IPS DF 4.7 (cell line): ENCODE results near the gene KMT2C.
"Not testable (repeated sequence)": the region's sequence is repeated elsewhere in the genome, so short reads cannot be mapped to it uniquely, and the experiment has no call there.

Source experiments
- DNase-seq: peaks from one replicate; pipeline ENCODE4 v3.0.0-alpha.2; 2013; ENCODE audit warnings: low spot score; ENCODE audit errors: extremely low read depth

Gene KMT2C

DNA sequence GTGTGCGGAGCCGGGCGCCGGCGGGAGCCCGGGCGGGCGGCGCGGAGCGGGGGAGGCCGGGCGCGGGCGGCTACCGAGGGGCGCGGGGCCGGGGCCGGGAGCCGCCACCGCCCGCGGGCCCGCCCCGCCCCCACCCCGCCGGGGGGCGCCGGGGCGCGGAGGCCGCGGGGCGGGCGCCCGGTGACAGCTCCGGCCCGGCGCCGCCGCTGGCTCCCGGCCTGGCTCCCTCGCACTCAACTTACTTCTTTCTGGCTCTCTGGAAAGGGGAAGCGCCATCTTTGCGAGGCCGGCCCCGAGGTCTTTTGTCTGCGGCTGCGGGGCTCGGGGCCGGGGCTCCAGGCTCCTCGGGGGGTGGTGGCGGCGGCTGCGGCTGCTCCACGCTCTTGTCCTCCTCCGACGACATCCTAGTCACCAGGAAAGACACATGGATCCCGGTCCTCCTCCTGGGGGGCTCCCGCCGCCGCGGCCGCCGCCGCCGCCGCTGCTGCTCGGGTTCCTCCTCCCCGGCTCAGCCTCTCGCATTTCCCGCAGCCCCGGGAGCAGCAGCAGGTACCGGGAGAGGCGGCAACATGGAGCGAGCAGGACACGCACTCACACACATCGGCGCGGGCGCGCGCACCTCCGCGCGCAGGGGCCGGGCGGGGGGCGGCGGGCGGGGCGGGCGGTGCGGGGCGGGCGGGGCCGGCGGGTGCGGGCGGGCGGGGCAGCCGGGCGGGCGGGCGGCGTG is at the start of gene KMT2C:
Gene KMT2C (minus strand): TSS at position 620 of the 727 bp plus-strand sequence. CDS start 217 bp downstream, at position 403.
- no peak for DNase-seq

DNA sequence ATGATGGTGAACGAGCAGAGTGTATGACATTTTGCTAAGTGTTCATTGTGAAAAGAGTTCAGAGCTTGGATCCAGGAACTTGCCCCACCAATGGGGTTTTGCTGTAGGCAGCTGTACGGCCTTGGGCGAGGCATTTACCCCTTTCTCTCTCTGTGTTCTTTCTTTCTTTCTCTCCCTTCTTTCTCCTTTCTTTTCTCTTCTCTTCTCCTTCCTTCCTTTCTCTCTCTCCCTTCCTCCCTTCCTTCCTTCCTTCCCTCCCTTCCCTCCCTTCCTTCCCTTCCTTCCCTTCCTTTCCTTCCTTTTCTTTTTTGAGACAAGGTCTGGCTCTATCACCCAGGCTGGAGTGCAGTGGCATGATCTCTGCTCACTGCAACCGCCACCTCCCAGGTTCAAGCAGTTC is 45.3 kb upstream of the KMT2C start:
- DNase-seq, result no peak

GRCh38 chr7:152480664-152481063 is 44.9 kb upstream of the KMT2C start:
- no peak for DNase-seq

GRCh38 chr7:152479595-152479994 is 43.8 kb upstream of the KMT2C start:
- no peak for DNase-seq

- no peak for DNase-seq
Observed at GRCh38 chr7:152478140-152478539, 42.3 kb upstream of the KMT2C start.

- DNase-seq, result no peak
Observed at GRCh38 chr7:152477079-152477478, 41.3 kb upstream of the KMT2C start.

DNA sequence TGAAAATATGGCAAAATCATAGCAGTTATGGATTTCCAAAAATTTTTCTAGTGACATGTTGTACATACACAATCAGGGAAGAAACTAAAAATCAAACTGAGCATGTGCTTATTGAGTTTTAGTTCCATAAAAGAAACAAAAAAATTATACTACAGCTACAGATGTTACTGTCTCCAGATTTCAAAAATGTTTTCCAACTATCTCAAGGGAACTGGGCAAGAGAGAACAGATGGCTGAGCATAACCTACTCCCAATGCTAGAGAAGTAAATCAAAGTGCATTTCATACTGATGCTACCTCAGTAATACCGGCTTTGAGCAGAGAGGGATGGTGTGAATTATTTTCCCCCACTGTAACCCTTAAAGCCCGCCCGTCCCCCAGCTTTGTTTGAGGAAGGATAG is 40.7 kb upstream of the KMT2C start:
- DNase-seq, result no peak

GRCh38 chr7:152471023-152471620 is 35.3 kb upstream of the KMT2C start:
- DNase-seq, result not testable (repeated sequence)

DNA sequence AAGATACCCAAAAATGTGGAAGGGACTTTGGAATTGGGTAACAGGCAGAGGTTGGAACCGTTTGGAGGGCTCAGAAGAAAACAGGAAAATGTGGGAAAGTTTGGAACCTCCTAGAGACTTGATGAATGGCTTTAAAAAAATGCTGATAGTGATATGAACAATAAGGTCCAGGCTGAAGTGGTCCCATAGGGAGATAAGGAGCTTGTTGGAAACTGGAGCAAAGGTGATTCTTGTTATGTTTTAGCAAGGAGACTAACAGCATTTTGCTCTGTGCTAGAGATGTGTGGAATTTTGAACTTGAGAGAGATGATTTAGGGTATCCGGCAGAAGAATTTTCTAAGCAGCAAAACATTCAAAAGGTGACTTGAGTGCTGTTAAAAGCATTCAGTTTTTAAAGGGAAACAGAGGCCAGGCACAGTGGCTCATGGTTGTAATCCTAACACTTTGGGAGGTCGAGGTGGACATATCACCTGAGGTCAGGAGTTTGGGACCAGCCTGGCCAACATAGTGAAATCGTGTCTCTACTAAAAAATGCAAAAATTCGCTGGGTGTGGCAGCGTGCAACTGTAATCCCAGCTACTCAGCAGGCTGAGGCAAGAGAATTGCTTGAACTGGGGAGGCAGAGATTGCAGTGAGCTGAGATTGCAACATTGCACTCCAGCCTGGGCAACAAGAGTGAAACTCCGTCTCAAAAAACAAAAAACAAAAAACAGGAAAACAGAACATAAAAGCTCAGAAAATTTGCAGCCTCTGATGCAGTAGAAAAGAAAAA is 34.6 kb upstream of the KMT2C start:
- not testable (repeated sequence) for DNase-seq

GRCh38 chr7:152469576-152469975 is 33.8 kb upstream of the KMT2C start:
- DNase-seq, result not testable (repeated sequence)

- DNase-seq, result no peak
Observed at GRCh38 chr7:152467225-152467624, 31.4 kb upstream of the KMT2C start.

- no peak for DNase-seq
Observed at GRCh38 chr7:152465119-152465387, 29.2 kb upstream of the KMT2C start.

DNA sequence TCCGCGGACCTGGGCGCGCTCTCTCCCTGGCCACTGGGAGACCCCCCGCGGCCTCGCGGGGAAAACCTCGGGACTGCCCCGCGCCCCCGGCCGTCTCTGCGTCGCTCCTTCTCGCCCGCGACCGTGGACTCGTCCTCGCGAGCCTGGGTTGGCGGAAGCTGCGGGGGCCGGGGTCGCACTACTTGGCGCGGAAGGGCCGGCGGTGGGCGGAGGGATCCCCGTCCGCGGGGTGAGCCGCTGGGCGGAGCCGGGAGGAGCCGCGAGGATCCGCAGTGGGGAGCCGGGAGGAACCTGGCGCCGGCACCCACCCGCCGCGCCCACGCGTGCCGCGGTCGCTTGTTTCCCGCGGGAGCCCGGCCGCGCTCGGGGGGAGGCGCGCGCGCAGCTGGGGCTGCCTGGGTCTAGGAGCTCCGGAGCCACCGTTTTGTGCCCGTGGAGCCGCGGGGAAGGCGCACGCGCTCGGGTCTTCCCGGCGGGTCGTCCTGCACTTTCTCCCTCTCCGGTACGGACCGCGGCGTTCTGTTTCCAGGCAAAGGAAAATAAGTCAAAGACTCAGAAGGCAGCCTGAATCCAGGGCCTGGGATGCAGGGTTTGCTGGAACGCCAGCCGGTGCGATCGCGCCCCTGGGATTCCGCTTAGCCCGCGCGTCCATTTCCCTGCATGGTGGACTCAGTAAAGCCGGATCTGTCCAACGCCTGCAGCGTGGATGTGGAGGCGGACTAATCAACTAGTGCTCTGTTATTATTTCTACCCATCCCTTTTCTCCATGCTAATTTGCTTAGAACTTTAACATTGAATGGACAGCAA is 28.7 kb upstream of the KMT2C start:
- DNase-seq, result no peak

DNA sequence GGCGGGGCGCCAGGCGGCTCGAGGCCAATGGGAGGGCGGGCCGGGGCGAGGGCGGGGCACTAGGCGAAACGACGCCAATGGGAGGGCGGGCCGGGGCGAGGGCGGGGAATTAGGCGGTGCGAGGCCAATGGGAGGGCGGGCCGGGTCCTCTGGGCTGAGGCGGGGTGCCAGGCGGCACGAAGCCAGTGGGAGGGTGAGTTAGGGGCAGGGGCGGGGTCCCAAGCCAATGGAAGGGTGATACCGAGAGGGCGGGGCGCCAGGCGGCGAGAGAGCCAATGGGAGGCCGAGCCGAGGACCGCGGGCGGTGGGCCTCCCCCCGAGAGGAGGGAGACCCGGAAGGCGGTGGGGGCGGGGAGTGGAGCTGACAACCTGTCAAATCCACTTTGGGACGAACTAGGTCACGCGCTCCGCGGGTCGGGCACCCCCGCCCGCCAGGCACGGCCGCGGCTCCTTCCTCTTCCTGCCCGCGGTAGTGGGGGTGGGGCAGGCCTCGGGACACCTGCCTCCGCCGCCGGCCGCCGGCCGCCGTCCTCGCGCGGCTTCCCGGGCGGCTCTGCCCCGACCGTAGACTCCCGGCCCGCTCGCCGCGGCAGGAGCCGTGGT is 28.0 kb upstream of the KMT2C start:
- peak; percentile 69 for DNase-seq

DNA sequence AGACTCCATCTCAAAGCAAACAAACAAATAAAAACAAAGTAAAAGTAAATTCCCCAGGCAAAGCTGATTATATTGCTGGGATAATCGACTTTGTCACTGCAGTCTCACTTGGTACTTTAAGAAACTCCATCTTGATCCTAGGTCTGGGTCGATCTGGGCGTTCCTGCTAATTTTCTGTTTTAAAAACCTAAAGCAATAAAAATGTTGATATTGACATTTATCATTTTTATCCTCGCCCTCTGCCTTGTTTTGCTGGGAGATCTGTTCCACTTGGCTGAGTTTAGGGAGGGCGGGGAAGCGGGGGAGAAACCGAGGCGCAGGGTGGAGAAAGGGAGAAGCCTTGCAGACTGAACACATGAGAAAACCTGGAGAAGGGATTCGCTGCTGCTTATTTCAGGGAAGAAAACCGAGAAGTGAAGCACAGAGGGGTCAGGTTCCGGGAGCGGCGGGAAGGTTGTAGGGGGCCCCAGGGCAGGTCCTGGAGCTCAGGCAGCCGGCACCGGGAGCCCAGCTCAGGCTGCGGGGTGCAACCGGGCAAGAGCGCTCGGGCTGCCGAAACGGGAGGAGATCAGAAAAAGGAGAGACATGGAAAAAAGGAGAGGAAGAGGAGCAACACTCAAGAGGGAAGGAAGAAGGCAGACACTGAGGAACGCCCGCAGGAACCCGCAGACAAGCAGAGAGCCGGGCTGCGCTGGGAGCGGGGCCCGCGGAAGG is 27.3 kb upstream of the KMT2C start:
- no peak for DNase-seq

DNA sequence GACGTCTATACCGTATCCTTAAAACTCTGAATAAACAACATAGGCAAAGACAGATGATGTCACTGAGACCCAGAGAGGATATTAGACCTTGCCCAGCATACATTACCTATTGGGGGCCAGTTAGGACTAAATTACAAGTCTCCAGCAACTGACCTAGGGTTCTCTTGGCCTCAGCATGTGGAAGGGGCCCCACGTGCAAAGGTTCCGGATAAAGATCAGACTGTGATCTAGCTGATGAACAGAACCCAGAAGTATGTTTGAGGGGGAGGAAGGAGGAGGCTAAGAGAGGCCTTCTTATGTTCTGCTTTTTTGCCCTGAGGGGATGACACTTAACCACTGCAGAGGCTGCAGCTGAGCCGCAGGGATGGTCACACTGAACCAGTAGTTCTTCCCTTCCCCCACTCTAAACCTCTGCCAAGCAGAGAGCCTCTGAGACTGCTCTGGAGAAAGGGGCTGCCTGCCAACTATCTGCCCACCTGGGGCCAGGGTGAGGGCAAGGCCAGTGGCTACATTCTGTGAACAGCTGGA is 24.0 kb upstream of the KMT2C start:
- DNase-seq, result no peak

- DNase-seq, result no peak
Observed at GRCh38 chr7:152451356-152451755, 15.6 kb upstream of the KMT2C start.

GRCh38 chr7:152445386-152446008 is 9.7 kb upstream of the KMT2C start:
- not testable (repeated sequence) for DNase-seq

GRCh38 chr7:152443586-152443985 is 7.8 kb upstream of the KMT2C start:
- DNase-seq, result no peak

DNA sequence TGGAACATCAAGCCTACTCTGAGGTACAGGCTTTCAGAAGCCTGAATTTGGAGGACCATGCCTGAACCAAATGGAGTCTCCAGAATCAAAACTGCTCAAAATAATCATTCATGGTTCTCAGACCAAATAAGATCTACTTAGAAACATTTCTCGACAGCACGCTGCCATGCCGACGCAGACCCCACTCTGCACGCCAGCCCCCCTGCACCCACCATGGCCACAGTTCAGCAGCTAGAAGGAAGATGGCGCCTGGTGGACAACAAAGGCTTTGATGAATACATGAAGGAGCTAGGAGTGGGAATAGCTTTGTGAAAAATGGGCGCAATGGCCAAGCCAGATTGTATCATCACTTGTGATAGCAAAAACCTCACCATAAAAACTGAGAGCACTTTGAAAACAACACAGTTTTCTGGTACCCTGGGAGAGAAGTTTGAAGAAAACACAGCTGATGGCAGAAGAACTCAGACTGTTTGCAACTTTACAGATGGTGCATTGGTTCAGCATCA is 6.6 kb upstream of the KMT2C start:
- no peak for DNase-seq
